IPS DF 6.9 (cell line): ENCODE results near the gene DPM2.

Source experiments
- DNase-seq: peaks from one replicate; pipeline ENCODE4 v3.0.0-alpha.2; 2013; ENCODE audit warnings: low read depth, low spot score
- H3K27ac ChIP-seq: one replicate; pipeline ENCODE4 v1.5.1; 2013; ENCODE audit warnings: low read length, control low read depth
- H3K27me3 ChIP-seq: 2 replicates; pipeline ENCODE4 v1.6.1; 2013; ENCODE audit warnings: mild to moderate bottlenecking, low read length; ENCODE audit not compliant: control insufficient read depth, insufficient read depth
- H3K36me3 ChIP-seq: 2 replicates; pipeline ENCODE4 v1.6.1; 2013; ENCODE audit warnings: low read length; ENCODE audit not compliant: control insufficient read depth, insufficient read depth
- H3K4me1 ChIP-seq: 2 replicates; pipeline ENCODE4 v1.6.1; 2013; ENCODE audit warnings: low read length; ENCODE audit not compliant: control insufficient read depth, insufficient read depth
- H3K4me3 ChIP-seq: 2 replicates; pipeline ENCODE4 v1.5.1; 2013; ENCODE audit warnings: mild to moderate bottlenecking, low read length
- H3K9me3 ChIP-seq: 2 replicates; pipeline ENCODE4 v1.6.1; 2013; ENCODE audit warnings: low read length, inconsistent platforms; ENCODE audit not compliant: control insufficient read depth, insufficient read depth
- WGBS: extraction: QIAGEN DNeasy Blood & Tissue Kit; methylation state at CpG from one replicate; pipeline ENCODE4 v1.1.7; 2013; ENCODE audit warnings: mixed read lengths, missing lambda C conversion rate; ENCODE audit not compliant: insufficient read length, insufficient coverage; 5-methylcytosine and 5-hydroxymethylcytosine counted together

DPM2 gene

GRCh38 chr9:127934248-127934647 lies 3.4 kb downstream of the DPM2 start:
- Histone ChIP-seq H3K4me3 (no peak overlapping the region), H3K4me1 (peaks cover 8% of the 10 kb centered on the region; the same call in 1 of the 2 replicates), H3K36me3 (0 out of 2 replicates have a peak, but pooled peaks cover 2% of the 10 kb centered on the region), H3K27me3 (no peaks in the 10 kb centered on the region), H3K27ac (no peak overlapping the region), H3K9me3 (no peaks in the 10 kb centered on the region)
- no CpG with 5 or more reads among the region's 4 CpGs for WGBS
- no peak for DNase-seq

- H3K4me1 ChIP-seq, result peaks cover 16% of the 10 kb centered on the region
- no peak overlapping the region for H3K27ac ChIP-seq
- H3K27me3 ChIP-seq, result no peaks in the 10 kb centered on the region
- H3K9me3 ChIP-seq, result no peaks in the 10 kb centered on the region
- DNase-seq, result no peak
- 0 out of 2 replicates have a peak, but pooled peaks cover 2% of the 10 kb centered on the region for H3K36me3 ChIP-seq
- H3K4me3 ChIP-seq, result peak overlapping the region; percentile 59; the same call in 1 of the 2 replicates
- WGBS, result no CpG with 5 or more reads among the region's 18 CpGs
Measured at GRCh38 chr9:127931092-127931881, 6.4 kb downstream of the DPM2 start.

GRCh38 chr9:127930231-127931091 lies 7.2 kb downstream of the DPM2 start, which contains the start of gene PIP5KL1:
TSS of gene PIP5KL1 (minus strand) at chr9:127930777. CDS start at chr9:127930752, 25 bp downstream.
- no peaks in the 10 kb centered on the region for H3K9me3 ChIP-seq
- H3K27ac ChIP-seq, result no peak within 1 kb of the TSS
- no peaks in the 10 kb centered on the region for H3K27me3 ChIP-seq
- H3K4me1 ChIP-seq, result peaks cover 16% of the 10 kb centered on the region
- peak within 1 kb of the TSS; percentile 59 for H3K4me3 ChIP-seq
- 0 out of 2 replicates have a peak, but pooled peaks cover 1% of the 10 kb centered on the region for H3K36me3 ChIP-seq
- no peak for DNase-seq
- WGBS, result no CpG with 5 or more reads among the region's 70 CpGs

DNA sequence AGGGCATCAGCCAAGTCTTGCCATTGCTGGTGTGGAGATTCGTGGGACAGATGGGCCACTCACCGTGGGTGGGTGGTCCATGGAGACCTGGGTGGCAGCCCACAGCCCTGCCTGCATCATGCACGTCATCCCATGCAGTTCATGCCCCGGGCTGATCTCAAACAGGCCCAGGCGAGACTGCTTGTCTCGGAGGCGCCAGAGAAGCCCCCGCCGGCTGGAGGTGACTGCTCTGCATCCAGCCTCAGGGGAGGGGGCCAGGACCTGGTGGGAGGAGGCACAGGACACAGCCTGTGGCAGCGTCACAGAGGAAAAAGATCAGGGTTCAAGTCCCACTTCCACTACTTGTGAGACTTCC lies 8.1 kb downstream of the DPM2 start:
- H3K27ac ChIP-seq, result no peak overlapping the region
- no peaks in the 10 kb centered on the region for H3K27me3 ChIP-seq
- no peak overlapping the region for H3K4me3 ChIP-seq
- no CpG with 5 or more reads among the region's 10 CpGs for WGBS
- no peaks in the 10 kb centered on the region for H3K36me3 ChIP-seq
- DNase-seq, result no peak
- peaks cover 16% of the 10 kb centered on the region for H3K4me1 ChIP-seq
- no peaks in the 10 kb centered on the region for H3K9me3 ChIP-seq

DNA sequence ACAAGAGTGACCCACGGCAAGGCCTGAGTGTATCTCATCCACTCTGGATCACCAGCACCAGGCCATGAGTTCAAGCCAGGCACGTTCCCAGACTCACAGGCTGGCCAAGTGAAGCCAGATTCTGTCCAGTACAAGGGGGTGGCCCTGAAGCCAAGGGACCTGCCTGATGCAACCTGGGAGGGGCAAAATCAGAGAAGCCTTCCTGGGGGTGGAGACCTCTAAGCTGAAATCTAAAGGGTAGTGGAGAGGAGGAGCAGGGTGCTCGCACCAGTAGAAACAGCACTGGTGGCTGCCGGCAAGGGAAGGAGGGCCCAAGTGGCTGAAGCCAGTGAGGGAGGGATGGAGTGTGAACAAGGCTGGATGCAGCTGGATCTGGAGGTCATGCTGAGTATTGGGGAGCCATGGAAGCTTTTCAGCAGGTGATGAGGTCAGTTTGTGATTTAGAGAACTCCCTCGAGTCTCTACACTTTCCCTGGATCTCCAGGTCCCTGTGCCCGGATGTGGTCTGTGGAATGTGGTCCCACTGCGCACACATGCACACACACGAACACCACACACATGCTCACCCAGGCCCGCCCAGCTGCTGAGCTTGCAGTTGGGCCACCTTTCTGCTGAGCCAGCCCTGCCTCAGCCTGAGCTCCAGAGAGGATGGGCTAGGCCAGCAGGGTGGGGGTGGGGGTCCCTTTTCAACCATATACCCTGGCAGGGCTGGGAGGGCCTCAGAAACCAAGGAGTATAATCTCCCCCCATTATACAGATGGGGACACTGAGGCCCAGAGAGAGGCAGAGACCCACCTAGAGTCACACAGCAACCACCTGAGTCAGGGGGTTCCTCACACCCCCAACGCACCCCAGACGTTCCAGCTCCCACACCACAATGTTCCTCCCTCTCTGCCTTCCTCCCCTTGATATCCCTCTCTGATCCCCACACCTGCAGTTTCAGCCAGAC lies 8.7 kb downstream of the DPM2 start:
- Histone ChIP-seq H3K36me3 (no peaks in the 10 kb centered on the region), H3K9me3 (no peaks in the 10 kb centered on the region), H3K4me3 (no peak overlapping the region), H3K27me3 (no peaks in the 10 kb centered on the region), H3K27ac (no peak overlapping the region), H3K4me1 (peaks cover 16% of the 10 kb centered on the region)
- no CpG with 5 or more reads among the region's 11 CpGs for WGBS
- no peak for DNase-seq

DNA sequence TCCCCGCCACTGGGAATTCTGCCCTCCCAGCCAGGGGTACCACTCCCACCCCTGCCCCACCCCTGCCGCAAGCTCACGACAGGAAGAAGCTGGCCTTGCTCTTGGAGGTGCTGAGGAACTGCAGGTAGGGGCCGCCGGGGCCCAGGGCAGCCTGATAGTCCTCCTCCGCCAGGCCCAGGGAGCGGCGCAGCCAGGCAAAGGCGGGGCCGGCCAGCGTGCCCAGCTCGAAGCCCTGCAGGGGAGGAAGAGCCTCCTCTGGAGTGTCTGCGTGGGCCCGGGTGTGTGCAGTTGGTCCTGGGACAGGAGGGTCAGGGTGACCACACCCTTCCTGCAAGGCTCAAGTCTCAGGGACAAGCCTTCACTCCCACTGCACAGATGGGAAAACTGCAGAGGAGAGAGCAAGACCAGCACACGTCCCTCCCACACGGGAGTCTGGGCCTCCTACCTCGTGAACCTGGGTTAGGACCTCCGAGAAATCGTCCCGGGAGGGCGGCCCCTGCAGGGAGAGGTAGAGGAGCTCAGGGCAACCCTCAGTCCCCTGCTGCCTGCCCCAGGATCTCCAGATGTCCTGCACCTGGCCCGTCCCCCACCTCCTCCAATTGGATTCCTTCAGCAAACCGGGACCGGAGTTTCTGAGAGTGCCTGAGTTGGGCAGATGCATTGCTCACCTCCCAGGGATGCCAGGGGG lies 9.5 kb downstream of the DPM2 start:
- H3K4me1 ChIP-seq, result peaks cover 16% of the 10 kb centered on the region
- H3K27me3 ChIP-seq, result no peaks in the 10 kb centered on the region
- H3K27ac ChIP-seq, result no peak overlapping the region
- H3K9me3 ChIP-seq, result no peaks in the 10 kb centered on the region
- no peaks in the 10 kb centered on the region for H3K36me3 ChIP-seq
- H3K4me3 ChIP-seq, result peak overlapping the region; percentile 45; the same call in 1 of the 2 replicates
- DNase-seq, result no peak
- no CpG with 5 or more reads among the region's 24 CpGs for WGBS

DNA sequence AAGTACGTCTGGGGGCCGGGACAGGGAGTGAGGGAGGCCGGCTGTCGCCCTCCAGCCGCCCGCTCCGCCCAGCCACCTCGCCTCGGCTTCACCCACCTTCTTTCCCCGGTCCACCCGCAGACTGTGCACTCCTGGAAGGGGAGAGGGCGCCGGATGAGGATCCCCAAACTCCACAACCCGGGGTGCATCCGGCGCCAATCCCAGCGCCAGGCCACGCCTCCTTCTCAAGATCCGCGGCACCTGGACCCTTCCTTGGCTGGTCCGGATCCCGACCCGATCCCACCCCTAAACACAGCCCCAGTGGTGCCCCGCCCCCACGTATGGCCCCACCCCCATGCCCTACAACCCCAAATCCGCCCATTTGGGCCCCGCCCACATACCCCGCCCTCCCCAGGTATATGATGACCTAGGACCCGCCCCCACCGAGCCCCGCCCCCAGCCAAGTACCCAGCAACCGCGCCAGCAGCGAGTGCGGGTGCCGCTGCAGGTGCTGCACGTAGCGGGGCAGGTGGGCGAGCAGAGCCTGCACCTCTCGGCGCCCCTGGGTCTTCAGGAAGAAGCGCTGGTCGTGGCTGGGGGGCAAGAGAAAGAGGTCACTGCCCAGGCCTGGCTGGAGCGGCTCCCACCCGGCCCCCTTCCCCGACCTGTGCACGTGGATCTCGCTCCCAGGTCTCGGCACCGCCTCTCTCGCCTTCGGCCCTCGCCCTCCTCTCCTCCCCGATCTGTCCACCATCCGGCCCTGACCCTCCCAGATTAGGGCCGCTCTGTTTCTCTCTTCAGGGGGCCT lies 10.3 kb downstream of the DPM2 start:
- Histone ChIP-seq H3K36me3 (no peaks in the 10 kb centered on the region), H3K27me3 (no peaks in the 10 kb centered on the region), H3K9me3 (no peaks in the 10 kb centered on the region), H3K27ac (no peak overlapping the region), H3K4me3 (peak overlapping the region; percentile 49; the same call in 1 of the 2 replicates), H3K4me1 (peaks cover 16% of the 10 kb centered on the region)
- no peak for DNase-seq
- whole genome bisulfite sequencing, result no CpG with 5 or more reads among the region's 56 CpGs

DNA sequence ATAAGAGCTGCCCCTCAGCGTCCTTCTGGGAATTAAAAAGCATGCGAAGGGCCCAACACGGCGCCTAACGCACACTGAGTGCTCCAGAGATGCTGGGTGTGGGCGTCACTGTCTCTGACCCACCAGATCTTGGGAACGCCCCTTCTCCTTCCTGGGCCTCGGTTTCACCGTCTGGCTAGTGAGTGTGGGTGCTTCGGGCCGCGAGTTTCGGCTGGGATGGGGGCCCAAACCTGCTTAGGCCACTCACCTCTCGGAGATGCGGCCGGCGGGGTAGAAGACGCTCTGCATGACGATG lies 10.8 kb downstream of the DPM2 start:
- Histone ChIP-seq H3K27me3 (no peaks in the 10 kb centered on the region), H3K4me3 (peak overlapping the region; percentile 49; the same call in 1 of the 2 replicates), H3K4me1 (peaks cover 16% of the 10 kb centered on the region), H3K27ac (no peak overlapping the region), H3K36me3 (no peaks in the 10 kb centered on the region), H3K9me3 (no peaks in the 10 kb centered on the region)
- no CpG with 5 or more reads among the region's 19 CpGs for WGBS
- DNase-seq, result no peak
